ENCODE data around the gene DBF4B.

- TF ChIP-seq GATA2 (IDR thresholded peaks at IDR 0.05; ENCODE audit: low read depth, low read length) (no peak), GATA3 (IDR thresholded peaks at IDR 0.05; ENCODE audit: low read depth, low read length) (no peak)
Measured at GRCh38 chr17:44752953-44753861, 44.7 kb downstream of the DBF4B start.

All from SH-SY5Y (cell line).